AG09319 (cell line): ENCODE data around the gene MMP14.

Source experiments
- DNase-seq: peaks from one replicate; pipeline ENCODE4 v3.0.0-alpha.2; 2010; ENCODE audit warnings: low read depth; ENCODE audit errors: extremely low read depth
- TF ChIP-seq, protein P1 (sequence below): IDR thresholded peaks from 2 replicates; pipeline ENCODE4 v1.5.1; 2011; ENCODE audit warnings: low read depth, mild to moderate bottlenecking, inconsistent platforms, low read length, moderate library complexity

The MMP14 gene

DNA sequence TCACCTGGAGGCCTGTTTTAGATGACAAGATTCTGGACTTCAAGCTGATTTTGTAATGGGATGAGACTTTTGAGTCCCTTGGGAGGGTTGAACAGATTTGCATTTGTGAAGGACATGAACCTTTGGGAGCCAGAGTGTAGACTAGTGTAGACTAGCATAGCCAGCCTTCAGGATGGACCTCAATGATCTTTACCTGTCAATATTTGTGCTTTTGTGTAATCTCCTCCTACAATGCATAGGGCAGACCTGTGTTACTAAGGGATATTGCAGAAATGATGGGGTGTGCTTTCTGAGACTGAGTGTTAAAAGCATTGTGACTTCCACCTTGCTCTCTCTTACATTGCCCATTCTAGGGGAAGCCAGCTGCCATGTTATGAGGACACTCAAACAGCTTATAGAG is 25.3 kb downstream of the MMP14 start:
- TF ChIP-seq, protein P1, sequence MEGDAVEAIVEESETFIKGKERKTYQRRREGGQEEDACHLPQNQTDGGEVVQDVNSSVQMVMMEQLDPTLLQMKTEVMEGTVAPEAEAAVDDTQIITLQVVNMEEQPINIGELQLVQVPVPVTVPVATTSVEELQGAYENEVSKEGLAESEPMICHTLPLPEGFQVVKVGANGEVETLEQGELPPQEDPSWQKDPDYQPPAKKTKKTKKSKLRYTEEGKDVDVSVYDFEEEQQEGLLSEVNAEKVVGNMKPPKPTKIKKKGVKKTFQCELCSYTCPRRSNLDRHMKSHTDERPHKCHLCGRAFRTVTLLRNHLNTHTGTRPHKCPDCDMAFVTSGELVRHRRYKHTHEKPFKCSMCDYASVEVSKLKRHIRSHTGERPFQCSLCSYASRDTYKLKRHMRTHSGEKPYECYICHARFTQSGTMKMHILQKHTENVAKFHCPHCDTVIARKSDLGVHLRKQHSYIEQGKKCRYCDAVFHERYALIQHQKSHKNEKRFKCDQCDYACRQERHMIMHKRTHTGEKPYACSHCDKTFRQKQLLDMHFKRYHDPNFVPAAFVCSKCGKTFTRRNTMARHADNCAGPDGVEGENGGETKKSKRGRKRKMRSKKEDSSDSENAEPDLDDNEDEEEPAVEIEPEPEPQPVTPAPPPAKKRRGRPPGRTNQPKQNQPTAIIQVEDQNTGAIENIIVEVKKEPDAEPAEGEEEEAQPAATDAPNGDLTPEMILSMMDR: no peak

DNA sequence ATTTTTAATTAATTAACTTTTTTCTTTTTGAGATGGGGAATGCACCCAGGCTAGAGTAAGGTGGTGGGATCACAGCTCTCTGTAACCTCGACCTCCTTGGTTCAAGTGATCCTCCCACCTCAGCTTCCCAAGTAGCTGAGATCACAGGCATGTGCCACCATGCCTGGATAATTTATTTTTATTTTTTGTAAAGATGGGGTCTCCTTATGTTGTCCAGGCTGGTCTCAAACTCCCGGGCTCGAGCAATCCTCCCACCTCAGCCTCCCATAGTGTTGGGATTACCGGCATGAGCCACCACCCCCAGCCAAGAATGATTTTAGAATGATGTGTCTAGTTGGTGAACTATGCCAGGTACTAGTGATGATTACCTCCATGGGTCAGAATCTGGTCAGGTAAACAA is 28.6 kb downstream of the MMP14 start:
- TF ChIP-seq, protein P1: no peak
- DNase-seq: no peak

More for the DNA sequence above, 25.3 kb downstream of the MMP14 start:
- DNase-seq: no peak

DNA sequence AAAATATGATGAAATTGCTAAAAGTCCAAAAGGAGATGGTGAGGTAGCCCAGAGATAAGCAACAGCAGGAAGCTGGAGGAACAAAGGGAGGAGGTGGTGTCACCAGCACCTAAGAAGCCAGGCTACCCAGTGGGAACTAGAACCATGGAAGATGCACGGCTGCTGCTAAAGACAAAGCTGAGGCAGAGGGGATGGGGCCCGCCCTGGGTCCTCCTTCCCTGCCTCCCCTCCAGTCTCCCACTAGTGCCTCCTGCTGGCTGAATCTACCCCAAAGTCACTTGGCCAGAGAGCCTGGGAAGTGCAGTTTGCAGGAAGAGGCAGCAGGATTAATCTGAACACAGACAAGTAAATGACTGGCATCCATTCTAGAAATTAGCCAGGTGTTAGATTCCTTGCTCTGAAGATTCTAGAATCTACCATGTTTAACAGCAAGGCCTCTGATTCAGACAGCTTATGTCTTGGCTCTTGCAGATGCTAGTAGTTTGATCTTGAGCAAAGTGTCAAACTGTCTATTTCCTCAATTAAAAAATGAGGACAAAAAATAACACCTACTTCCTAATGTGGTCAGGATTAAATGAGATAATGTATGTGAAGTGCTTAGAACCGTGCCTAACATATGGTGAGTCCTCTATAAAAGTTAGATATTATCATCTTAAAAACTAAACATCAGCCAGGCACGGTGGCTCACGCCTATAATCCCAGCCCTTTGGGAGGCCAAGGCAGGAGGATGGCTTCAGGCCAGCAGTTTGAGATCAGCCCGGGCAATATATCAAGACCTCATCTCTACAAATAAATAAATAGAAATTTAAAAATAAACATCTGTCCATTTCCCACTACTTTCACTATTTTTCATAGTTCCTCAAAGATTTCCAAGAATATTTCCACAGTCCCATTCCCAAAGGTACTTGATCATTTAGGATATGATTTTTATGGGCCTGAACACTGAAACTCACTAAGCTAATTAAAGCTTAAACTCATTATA is 29.3 kb downstream of the MMP14 start:
- no peak for DNase-seq

DNA sequence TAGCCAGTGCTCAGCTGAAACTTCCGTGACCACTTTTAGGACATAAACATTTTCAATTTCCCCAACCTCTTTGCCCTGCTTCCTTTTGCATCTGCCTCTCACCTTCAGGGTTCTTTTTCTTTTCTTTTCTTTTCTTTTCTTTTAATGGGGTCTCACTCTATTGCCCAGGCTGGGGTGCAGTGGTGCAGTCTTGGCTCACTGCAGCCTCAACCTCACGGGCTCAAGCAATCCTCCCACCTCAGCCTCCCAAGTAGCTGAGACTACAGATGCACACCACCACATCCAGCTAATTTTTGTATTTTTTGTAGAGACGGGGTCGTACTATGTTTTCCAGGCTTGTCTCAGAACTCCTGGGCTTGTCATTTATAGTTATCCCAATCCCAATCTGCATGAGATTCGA is 30.5 kb downstream of the MMP14 start:
- no peak for DNase-seq
- TF ChIP-seq, protein P1: no peak

More for the DNA sequence above, 29.3 kb downstream of the MMP14 start:
- TF ChIP-seq, protein P1: peak; percentile 13

DNA sequence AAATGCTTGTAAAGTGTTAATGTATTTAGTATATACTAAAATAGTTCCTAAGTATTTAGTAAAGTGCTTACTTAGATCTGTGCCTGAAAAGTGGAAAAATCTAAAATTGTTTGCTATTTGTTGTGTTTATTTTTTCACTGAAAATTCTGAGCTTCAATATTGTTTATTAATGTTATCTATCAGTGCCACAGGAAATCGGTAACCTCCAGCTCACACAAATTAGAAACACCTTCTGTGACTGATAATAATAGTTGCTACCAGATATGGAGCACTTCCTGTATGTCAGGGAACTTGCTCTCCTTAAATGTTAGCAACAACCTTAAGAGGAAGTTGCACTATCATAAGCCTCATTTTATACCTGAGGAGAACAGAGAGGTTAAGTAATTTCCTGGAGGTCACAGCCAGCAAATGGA is 34.4 kb downstream of the MMP14 start:
- TF ChIP-seq, protein P1: no peak
- no peak for DNase-seq

DNA sequence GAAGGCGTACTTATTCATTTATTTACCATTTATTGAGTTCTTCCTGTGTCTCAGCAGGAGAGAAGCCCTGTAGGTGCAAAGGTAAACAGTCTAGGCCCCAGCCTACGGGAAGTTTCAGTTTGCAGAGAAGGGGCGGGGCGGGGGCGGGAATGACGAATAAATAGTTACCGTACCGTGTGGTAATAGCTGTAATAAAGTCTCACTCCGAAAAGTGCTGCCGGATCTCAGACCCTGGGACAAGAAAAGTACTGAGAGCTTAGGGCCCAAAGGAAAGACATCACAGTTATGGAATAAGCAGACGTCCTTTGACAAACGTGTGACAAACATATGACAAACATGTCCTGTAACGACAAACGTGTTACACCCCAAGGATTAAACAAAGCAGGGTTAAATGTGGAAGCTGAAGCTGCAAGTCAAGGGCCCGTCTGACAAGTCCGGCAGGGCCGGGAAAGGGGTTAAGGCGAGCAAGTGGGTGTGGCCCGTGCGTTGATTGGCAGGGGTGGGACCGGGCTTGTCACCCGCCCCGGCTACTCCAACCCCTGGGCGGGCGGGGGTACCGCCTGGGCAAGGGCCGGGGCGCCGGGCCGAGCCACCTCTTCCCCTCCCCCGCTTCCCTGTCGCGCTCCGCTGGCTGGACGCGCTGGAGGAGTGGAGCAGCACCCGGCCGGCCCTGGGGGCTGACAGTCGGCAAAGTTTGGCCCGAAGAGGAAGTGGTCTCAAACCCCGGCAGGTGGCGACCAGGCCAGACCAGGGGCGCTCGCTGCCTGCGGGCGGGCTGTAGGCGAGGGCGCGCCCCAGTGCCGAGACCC is 35.0 kb downstream of the MMP14 start, which contains the start of gene LRP10:
TSS of gene LRP10 (plus strand) at position 517 of the 809 bp plus-strand sequence. CDS start 564 bp downstream, outside the sequence.
- TF ChIP-seq, protein P1: no peak
- peak; percentile 70 for DNase-seq
